GM12872 (cell line): ENCODE data around the gene PCSK6.

ENCODE experiments used
- CTCF ChIP-seq: IDR thresholded peaks from 3 replicates; pipeline ENCODE4 v1.5.1; 2011; ENCODE audit warnings: low read depth, mild to moderate bottlenecking, low read length, moderate library complexity; ENCODE audit not compliant: insufficient read depth

Gene PCSK6

GRCh38 chr15:101391431-101391830 lies 98.1 kb downstream of the PCSK6 start:
- TF ChIP-seq CTCF, result no peak

- TF ChIP-seq CTCF, result no peak
Observed at GRCh38 chr15:101390462-101390861, 99.0 kb downstream of the PCSK6 start.

- no peak for TF ChIP-seq CTCF
Observed at GRCh38 chr15:101390060-101390459, 99.4 kb downstream of the PCSK6 start.

GRCh38 chr15:101389362-101389761 lies 100.1 kb downstream of the PCSK6 start:
- no peak for TF ChIP-seq CTCF

- no peak for TF ChIP-seq CTCF
Observed at GRCh38 chr15:101388046-101388445, 101.5 kb downstream of the PCSK6 start.

GRCh38 chr15:101387574-101387973 lies 101.9 kb downstream of the PCSK6 start:
- no peak for TF ChIP-seq CTCF

- no peak for TF ChIP-seq CTCF
Observed at GRCh38 chr15:101386967-101387366, 102.5 kb downstream of the PCSK6 start.

GRCh38 chr15:101386006-101386405 lies 103.5 kb downstream of the PCSK6 start:
- TF ChIP-seq CTCF, result no peak
